T-helper 9 cell (primary cell): ENCODE data around the gene PCP4.

ENCODE experiments used
- DNase-seq: peaks from one replicate; pipeline ENCODE4 v3.0.0-alpha.2; 2020

The PCP4 gene

GRCh38 chr21:39924577-39925308 is 57.5 kb downstream of the PCP4 start:
- DNase-seq = no peak

GRCh38 chr21:39927304-39927886 is 60.2 kb downstream of the PCP4 start:
- DNase-seq = no peak

GRCh38 chr21:39932335-39932734 is 65.1 kb downstream of the PCP4 start:
- no peak for DNase-seq

- DNase-seq = no peak
Measured at GRCh38 chr21:39934895-39935294, 67.7 kb downstream of the PCP4 start.

- DNase-seq = no peak
Measured at GRCh38 chr21:39935716-39936115, 68.5 kb downstream of the PCP4 start.

- DNase-seq = no peak
Measured at GRCh38 chr21:39938086-39938625, 70.9 kb downstream of the PCP4 start.

- no peak for DNase-seq
Measured at GRCh38 chr21:39946199-39946598, 79.0 kb downstream of the PCP4 start.

- DNase-seq = no peak
Measured at GRCh38 chr21:39947031-39947430, 79.8 kb downstream of the PCP4 start.

GRCh38 chr21:39951183-39952101 is 84.2 kb downstream of the PCP4 start:
- no peak for DNase-seq

- no peak for DNase-seq
Measured at GRCh38 chr21:39952265-39952664, 85.0 kb downstream of the PCP4 start.

- no peak for DNase-seq
Measured at GRCh38 chr21:39954570-39954969, 87.3 kb downstream of the PCP4 start.

- DNase-seq = no peak
Measured at GRCh38 chr21:39955326-39955725, 88.1 kb downstream of the PCP4 start.

GRCh38 chr21:39956586-39956985 is 89.3 kb downstream of the PCP4 start:
- no peak for DNase-seq

GRCh38 chr21:39958731-39959130 is 91.5 kb downstream of the PCP4 start:
- DNase-seq = no peak

- no peak for DNase-seq
Measured at GRCh38 chr21:39961251-39961650, 94.0 kb downstream of the PCP4 start.

- DNase-seq = no peak
Measured at GRCh38 chr21:39965026-39965425, 97.8 kb downstream of the PCP4 start.

- DNase-seq = no peak
Measured at GRCh38 chr21:39966786-39967185, 99.5 kb downstream of the PCP4 start.

- no peak for DNase-seq
Measured at GRCh38 chr21:39968010-39968409, 100.8 kb downstream of the PCP4 start.

GRCh38 chr21:39969691-39970364 is 102.6 kb downstream of the PCP4 start:
- DNase-seq = no peak

GRCh38 chr21:39971956-39972355 is 104.7 kb downstream of the PCP4 start:
- DNase-seq = no peak

GRCh38 chr21:39972471-39972870 is 105.2 kb downstream of the PCP4 start:
- DNase-seq = no peak

- DNase-seq = no peak
Measured at GRCh38 chr21:39972976-39973770, 105.9 kb downstream of the PCP4 start.
